Epithelial cell of esophagus (primary cell): Measurements from ENCODE around the gene TPSAB1.

Experiments used
- DNase-seq: peaks from one replicate; pipeline ENCODE4 v3.0.0; 2010; ENCODE audit warnings: low read depth
- H3K4me3 ChIP-seq: 2 replicates; pipeline ENCODE4 v1.5.1; 2011; ENCODE audit warnings: mild to moderate bottlenecking, low read length, control low read depth
- TF ChIP-seq, protein P1 (sequence below): IDR thresholded peaks from 2 replicates; pipeline ENCODE4 v1.5.1; 2011; ENCODE audit warnings: low read depth, mild to moderate bottlenecking, low read length, control low read depth, inconsistent platforms; ENCODE audit not compliant: insufficient read depth; ENCODE audit errors: missing control alignments

The TPSAB1 gene

DNA sequence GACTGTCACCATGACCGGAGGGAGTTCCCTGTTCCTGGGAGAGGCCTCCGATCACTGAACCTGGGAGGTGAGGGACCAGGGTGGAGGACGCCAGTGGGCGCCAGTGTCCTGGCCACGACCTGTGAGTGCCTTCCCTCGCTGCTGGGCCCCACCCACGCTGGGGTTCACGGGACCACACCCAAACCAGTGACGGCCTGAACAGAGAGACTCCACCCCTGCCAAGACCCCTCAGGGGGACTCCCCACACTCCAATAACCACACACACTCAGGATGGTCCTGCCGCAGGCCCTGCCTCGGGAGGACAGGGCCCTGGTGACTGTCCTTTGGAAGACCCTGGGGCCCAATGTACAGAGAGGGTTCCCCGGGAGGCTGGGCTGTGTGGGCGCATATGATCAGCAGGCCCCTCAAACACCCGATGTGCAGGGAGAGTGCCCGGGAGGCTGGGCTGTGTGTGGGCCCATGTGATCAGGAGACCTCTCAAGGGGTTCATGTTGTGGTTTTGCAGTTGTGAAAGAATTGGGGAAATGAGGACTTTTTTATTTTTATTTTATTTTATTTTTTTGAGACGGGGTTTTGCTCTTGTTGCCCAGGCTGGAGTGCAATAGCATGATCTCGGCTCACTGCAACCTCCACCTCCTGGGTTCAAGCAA is 41.9 kb downstream of the TPSAB1 start:
- TF ChIP-seq, protein P1, sequence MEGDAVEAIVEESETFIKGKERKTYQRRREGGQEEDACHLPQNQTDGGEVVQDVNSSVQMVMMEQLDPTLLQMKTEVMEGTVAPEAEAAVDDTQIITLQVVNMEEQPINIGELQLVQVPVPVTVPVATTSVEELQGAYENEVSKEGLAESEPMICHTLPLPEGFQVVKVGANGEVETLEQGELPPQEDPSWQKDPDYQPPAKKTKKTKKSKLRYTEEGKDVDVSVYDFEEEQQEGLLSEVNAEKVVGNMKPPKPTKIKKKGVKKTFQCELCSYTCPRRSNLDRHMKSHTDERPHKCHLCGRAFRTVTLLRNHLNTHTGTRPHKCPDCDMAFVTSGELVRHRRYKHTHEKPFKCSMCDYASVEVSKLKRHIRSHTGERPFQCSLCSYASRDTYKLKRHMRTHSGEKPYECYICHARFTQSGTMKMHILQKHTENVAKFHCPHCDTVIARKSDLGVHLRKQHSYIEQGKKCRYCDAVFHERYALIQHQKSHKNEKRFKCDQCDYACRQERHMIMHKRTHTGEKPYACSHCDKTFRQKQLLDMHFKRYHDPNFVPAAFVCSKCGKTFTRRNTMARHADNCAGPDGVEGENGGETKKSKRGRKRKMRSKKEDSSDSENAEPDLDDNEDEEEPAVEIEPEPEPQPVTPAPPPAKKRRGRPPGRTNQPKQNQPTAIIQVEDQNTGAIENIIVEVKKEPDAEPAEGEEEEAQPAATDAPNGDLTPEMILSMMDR: no peak
- DNase-seq: no peak
- H3K4me3 ChIP-seq: no peak overlapping the region

DNA sequence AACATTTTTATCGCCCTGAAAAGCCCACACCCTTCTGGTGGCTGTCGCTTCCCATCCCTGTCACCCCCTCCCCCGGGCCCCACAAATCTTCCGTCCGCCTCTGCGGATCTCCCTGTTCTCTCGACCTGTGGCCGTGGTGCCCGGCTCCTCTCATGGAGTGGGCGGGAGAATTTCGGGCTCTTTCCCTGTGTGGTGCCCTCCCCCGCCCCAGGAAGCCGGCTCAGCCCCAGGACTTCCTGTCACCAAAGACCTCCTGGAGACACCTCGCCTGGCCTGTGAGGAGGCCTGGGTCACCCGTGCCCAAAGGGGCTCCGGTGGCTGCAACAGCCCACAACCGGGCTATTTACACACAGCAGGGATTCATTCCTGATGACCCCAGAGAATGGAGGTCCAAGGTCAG is 42.8 kb downstream of the TPSAB1 start:
- no peak overlapping the region for H3K4me3 ChIP-seq
- TF ChIP-seq, protein P1: no peak

GRCh38 chr16:1283996-1284616 is 43.6 kb downstream of the TPSAB1 start:
- no peak for DNase-seq
- no peak overlapping the region for H3K4me3 ChIP-seq
- TF ChIP-seq, protein P1: no peak

More for the DNA sequence above, 42.8 kb downstream of the TPSAB1 start:
- no peak for DNase-seq

- no peak for DNase-seq
- TF ChIP-seq, protein P1: no peak
- H3K4me3 ChIP-seq: no peak overlapping the region
Measured at GRCh38 chr16:1285669-1286512, 45.4 kb downstream of the TPSAB1 start.

GRCh38 chr16:1286513-1287094 is 46.1 kb downstream of the TPSAB1 start:
- TF ChIP-seq, protein P1: no peak
- H3K4me3 ChIP-seq: no peak overlapping the region

GRCh38 chr16:1287982-1288670 is 47.6 kb downstream of the TPSAB1 start:
- H3K4me3 ChIP-seq: no peak overlapping the region
- TF ChIP-seq, protein P1: no peak
- no peak for DNase-seq

More at GRCh38 chr16:1286513-1287094, 46.1 kb downstream of the TPSAB1 start:
- no peak for DNase-seq
